Adrenal gland (tissue), 12 donors: ENCODE data around the gene FTL. TPM values are rescaled to one million over a fixed set of nuclear protein-coding genes. Genes with fewer than 3 reads are reported as not detected.

Experiments
- DNase-seq, 7 donors: peaks; one replicate each; pipeline ENCODE4 v3.0.0-alpha.2; 2019 to 2020
- H3K27ac ChIP-seq, 5 donors: fragments of 200-600 bp; sonication (generic) in 4 of 5; 1 replicate in 3 of 5; 2 replicates in 2 of 5; pipeline versions ENCODE4 v1.5.1 to v1.8.0; 2016 to 2020; ENCODE audit warnings: mild to moderate bottlenecking in 1 of 5
- H3K27me3 ChIP-seq: fragments of 200-600 bp; 2 replicates; pipeline ENCODE4 v1.8.0; 2021
- H3K36me3 ChIP-seq, 2 donors: fragments of 200-600 bp; replicated peaks in 1 of 2; 1 replicate in 1 of 2; 2 replicates in 1 of 2; pipeline versions ENCODE4 v1.5.1 to v1.8.0; 2018 to 2022
- H3K4me1 ChIP-seq, 2 donors: fragments of 200-600 bp; replicated peaks in 1 of 2; 1 replicate in 1 of 2; 2 replicates in 1 of 2; pipeline versions ENCODE4 v1.5.1 to v1.8.0; 2018 to 2021
- H3K4me3 ChIP-seq, 4 donors: fragments of 200-600 bp; sonication (generic) in 3 of 4; one replicate each; pipeline ENCODE4 v1.5.1; 2016 to 2018
- H3K9me3 ChIP-seq, 3 donors: fragments of 200-600 bp; sonication (generic) in 1 of 3; replicated peaks in 1 of 3; 1 replicate in 2 of 3; 2 replicates in 1 of 3; pipeline versions ENCODE4 v1.5.1 to v1.8.0; 2016 to 2021
- CTCF ChIP-seq, 6 experiments: fragments of 450-650 bp in 4 of 6; fragments of 200-600 bp in 2 of 6; sonication (generic) in 1 of 6; IDR thresholded peaks; 1 replicate in 5 of 6; 2 replicates in 1 of 6; pipeline versions ENCODE4 v1.5.1 to v1.8.0; 2016 to 2021; ENCODE audit warnings: antibody characterized with exemption in 6 of 6, mild to moderate bottlenecking in 2 of 6, moderate library complexity in 1 of 6
- POLR2A ChIP-seq, 2 donors: fragments of 450-650 bp; IDR thresholded peaks; one replicate each; pipeline ENCODE4 v1.6.1; 2017; ENCODE audit warnings: antibody characterized with exemption in 2 of 2, mild to moderate bottlenecking in 2 of 2, moderate library complexity in 1 of 2
- WGBS, 4 donors: extraction: QIAGEN DNeasy Blood & Tissue Kit in 2 of 4; methylation state at CpG; one replicate each; pipeline versions ENCODE4 v1.1.5 to v1.1.7; 2013 to 2017; 5-methylcytosine and 5-hydroxymethylcytosine counted together
- intact Hi-C, 2 donors: fragments of 100-400 bp; cut with DNase I; formaldehyde crosslinking; loops; one replicate each; pipeline versions ENCODE4 v1.14.1 to v1.15.0; 2022 to 2023
- polyA plus RNA-seq, 3 donors: library from polyadenylated mRNA; stranded (reverse); fragments of 200-250 nt in 2 of 3; fragments of 350-450 nt in 1 of 3; fragmentation: Illumina TruSeq in 1 of 3; extraction: RNeasy Lipid Tissue Mini Kit (QIAGEN cat#74804) in 1 of 3; gene quantifications; one replicate each; pipeline ENCODE4 v1.2.3, GENCODE V29; 2013 to 2014
- total RNA-seq, 9 donors: library from RNA; depleted of rRNA in 4 of 9; stranded (reverse); fragments of >200 nt in 4 of 9; fragments of 120-200 nt in 1 of 9; fragmentation: NEBNext Ultra II Directional in 1 of 9; extraction: Animal tissue kit (Norgen Biotek cat#: 25700) in 1 of 9; gene quantifications; one replicate each; pipeline versions ENCODE4 v1.1.0 to v1.2.4, GENCODE V29; 2013 to 2023
- donor health status: healthy with polysubstance abuse.
- donor health status: Bipolar disorder and iron deficiency.
- donor health status: DM: yes; HTN: yes; CAD: no.
- donor health status: DM: no; HTN: no; CAD: no.
- donor health status: DM: no; HTN: no; CAD: no.
- donor health status: DM: yes; HTN: yes; CAD: no.

Gene FTL
- total and polyA plus RNA-seq, 12 donors: 2,288 to 11,726 (median 4,068) TPM

- Histone ChIP-seq H3K4me3 (no peak overlapping the region), H3K27ac (no peak overlapping the region), H3K4me1 (no peaks in the 10 kb centered on the region), H3K9me3 (no peaks in the 10 kb centered on the region), H3K36me3 (peaks cover 0 to 58% of the 10 kb centered on the region in 2 donors), H3K27me3 (no peaks in the 10 kb centered on the region)
- DNase-seq: no peak
- 94 to 100% (median 94%) methylated on average over 7 to 18 of the region's 18 CpGs for WGBS, 4 donors
- no peak for TF ChIP-seq CTCF (IDR thresholded peaks at IDR 0.05)
- TF ChIP-seq POLR2A (IDR thresholded peaks at IDR 0.05): no peak
- intact Hi-C loops: no loop called here
Measured at GRCh38 chr19:49009828-49010227, 44.7 kb downstream of the FTL start.

GRCh38 chr19:49010453-49010852 lies 45.3 kb downstream of the FTL start:
- H3K27me3 ChIP-seq: no peaks in the 10 kb centered on the region
- no peak overlapping the region for H3K4me3 ChIP-seq
- H3K36me3 ChIP-seq: peaks cover 0 to 52% of the 10 kb centered on the region in 2 donors
- no peak for DNase-seq
- TF ChIP-seq POLR2A (IDR thresholded peaks at IDR 0.05) (no peak), CTCF (IDR thresholded peaks at IDR 0.05) (no peak)
- intact Hi-C loops: no loop called here
- no peaks in the 10 kb centered on the region for H3K4me1 ChIP-seq
- WGBS, 4 donors: 84 to 91% (median 90%) methylated on average over 12 to 18 of the region's 18 CpGs
- H3K9me3 ChIP-seq: no peaks in the 10 kb centered on the region
- no peak overlapping the region for H3K27ac ChIP-seq

GRCh38 chr19:49011194-49011593 lies 46.1 kb downstream of the FTL start:
- DNase-seq: no peak
- Histone ChIP-seq H3K9me3 (no peaks in the 10 kb centered on the region), H3K27ac (no peak overlapping the region), H3K4me3 (no peak overlapping the region), H3K4me1 (no peaks in the 10 kb centered on the region), H3K36me3 (peaks cover 0 to 44% of the 10 kb centered on the region in 2 donors), H3K27me3 (no peaks in the 10 kb centered on the region)
- intact Hi-C loops: no loop called here
- TF ChIP-seq POLR2A (IDR thresholded peaks at IDR 0.05): no peak
- no peak for TF ChIP-seq CTCF (IDR thresholded peaks at IDR 0.05)
- 84 to 97% (median 88%) methylated on average over 7 to 17 of the region's 17 CpGs for WGBS, 4 donors

- H3K27me3 ChIP-seq: no peaks in the 10 kb centered on the region
- H3K27ac ChIP-seq: no peak overlapping the region
- H3K4me1 ChIP-seq: peaks cover 3 to 19% of the 10 kb centered on the region in 2 donors
- H3K4me3 ChIP-seq: no peak overlapping the region
- TF ChIP-seq CTCF (IDR thresholded peaks at IDR 0.05): no peak
- no peak for TF ChIP-seq POLR2A (IDR thresholded peaks at IDR 0.05)
- intact Hi-C loops: no loop called here
- H3K36me3 ChIP-seq: peaks cover 0 to 27% of the 10 kb centered on the region in 2 donors
- H3K9me3 ChIP-seq: no peaks in the 10 kb centered on the region
- DNase-seq: peak; percentile 41 to 68 (median 63)
- WGBS, 4 donors: 77 to 82% (median 79%) methylated on average over 21 to 32 of the region's 32 CpGs
Measured at GRCh38 chr19:49014123-49014869, 49.2 kb downstream of the FTL start.
